Measurements from ENCODE around the gene STPG3. TPM values are rescaled to one million over a fixed set of nuclear protein-coding genes. Genes with fewer than 3 reads are reported as not detected.

Gene STPG3
- total RNA-seq, 1 donor from 2014 or later = not detected

GRCh38 chr9:137273095-137273490 lies 22.0 kb downstream of the STPG3 start:
- H3K9me3 ChIP-seq = no peaks in the 10 kb centered on the region
- intact Hi-C loops (cut with DNase I) = no loop called here
- no peaks in the 10 kb centered on the region for H3K27me3 ChIP-seq
- peaks cover 23% of the 10 kb centered on the region for H3K36me3 ChIP-seq
- peaks cover 55% of the 10 kb centered on the region for H3K4me1 ChIP-seq
- ATAC-seq (no peak), DNase-seq (peak; percentile 62)
- no peak overlapping the region for H3K4me3 ChIP-seq
- no peak for TF ChIP-seq CTCF (IDR thresholded peaks at IDR 0.05)
- H3K27ac ChIP-seq = peak overlapping the region; percentile 17

DNA sequence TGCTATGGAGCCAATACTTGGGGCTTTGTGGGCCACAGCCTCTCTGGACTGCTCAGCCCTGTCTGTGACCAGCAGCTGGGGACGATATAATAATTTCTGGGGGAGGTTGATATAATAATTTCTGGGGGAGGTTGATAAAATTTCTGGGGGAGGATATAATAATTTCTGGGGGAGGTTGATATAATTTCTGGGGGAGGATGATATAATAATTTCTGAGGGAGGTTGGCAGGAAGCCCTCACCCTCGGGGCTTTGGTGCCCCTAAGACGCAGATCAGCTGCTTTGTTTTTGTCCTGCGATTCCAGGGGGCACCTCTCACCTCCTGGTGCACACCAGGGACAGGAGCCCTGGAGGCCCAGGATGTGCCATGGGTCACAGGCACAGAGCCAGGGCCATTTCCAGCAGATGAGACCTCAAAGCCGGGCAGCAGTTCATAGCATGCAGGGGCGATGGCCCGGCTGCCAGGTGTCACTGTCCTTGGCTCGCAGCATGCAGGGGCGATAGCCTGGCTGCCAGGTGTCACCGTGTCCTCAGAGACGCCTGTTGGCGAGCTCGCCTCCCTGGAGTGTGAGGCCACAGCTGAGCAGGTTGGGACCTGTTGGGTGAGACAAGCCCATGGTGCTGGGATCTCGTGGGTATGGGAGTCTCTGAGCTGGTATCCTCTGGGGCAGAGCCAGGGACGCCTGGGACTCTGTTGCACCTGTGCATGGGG lies 22.7 kb downstream of the STPG3 start:
- no peak for TF ChIP-seq CTCF (IDR thresholded peaks at IDR 0.05)
- intact Hi-C loops (cut with DNase I) = no loop called here
- ATAC-seq (no peak), DNase-seq (peak; percentile 65)
- H3K9me3 ChIP-seq = no peaks in the 10 kb centered on the region
- no peak overlapping the region for H3K4me3 ChIP-seq
- H3K27ac ChIP-seq = peak overlapping the region; percentile 60
- peaks cover 48% of the 10 kb centered on the region for H3K4me1 ChIP-seq
- H3K27me3 ChIP-seq = no peaks in the 10 kb centered on the region
- H3K36me3 ChIP-seq = peaks cover 22% of the 10 kb centered on the region

DNA sequence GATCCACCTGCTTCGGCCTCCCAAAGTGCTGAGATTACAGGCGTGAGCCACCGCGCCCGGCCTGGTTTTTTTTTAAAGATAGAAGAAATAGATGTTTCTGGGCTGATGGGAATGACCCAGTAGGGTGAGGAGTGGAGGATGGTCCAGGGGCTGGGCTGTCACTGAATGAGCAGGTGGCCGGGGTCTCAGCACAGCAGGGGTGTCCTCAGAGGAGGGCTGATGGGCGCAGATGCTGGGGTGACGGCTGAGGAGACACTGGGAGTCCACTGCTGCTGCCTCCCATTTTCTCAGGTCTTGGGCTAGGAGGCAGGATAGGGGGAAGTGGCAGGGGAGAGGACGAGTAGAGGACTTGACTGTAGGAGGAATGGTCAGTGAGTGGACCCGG lies 24.1 kb downstream of the STPG3 start:
- intact Hi-C loops (cut with DNase I) = no loop called here
- peak overlapping the region; percentile 95 for H3K27ac ChIP-seq
- no peak for DNase-seq
- no peak overlapping the region for H3K4me3 ChIP-seq
- no peaks in the 10 kb centered on the region for H3K27me3 ChIP-seq
- peaks cover 28% of the 10 kb centered on the region for H3K36me3 ChIP-seq
- peaks cover 34% of the 10 kb centered on the region for H3K4me1 ChIP-seq
- TF ChIP-seq CTCF (IDR thresholded peaks at IDR 0.05) = no peak
- no peaks in the 10 kb centered on the region for H3K9me3 ChIP-seq
- no peak for ATAC-seq

GRCh38 chr9:137275588-137276472 lies 24.7 kb downstream of the STPG3 start:
- Histone ChIP-seq H3K27ac (peak overlapping the region; percentile 95), H3K27me3 (no peaks in the 10 kb centered on the region), H3K4me3 (no peak overlapping the region), H3K36me3 (peaks cover 34% of the 10 kb centered on the region), H3K9me3 (no peaks in the 10 kb centered on the region), H3K4me1 (peaks cover 34% of the 10 kb centered on the region)
- DNase-seq (peak; percentile 68), ATAC-seq (no peak)
- TF ChIP-seq CTCF (IDR thresholded peaks at IDR 0.05) = no peak
- intact Hi-C loops (cut with DNase I) = no loop called here

DNA sequence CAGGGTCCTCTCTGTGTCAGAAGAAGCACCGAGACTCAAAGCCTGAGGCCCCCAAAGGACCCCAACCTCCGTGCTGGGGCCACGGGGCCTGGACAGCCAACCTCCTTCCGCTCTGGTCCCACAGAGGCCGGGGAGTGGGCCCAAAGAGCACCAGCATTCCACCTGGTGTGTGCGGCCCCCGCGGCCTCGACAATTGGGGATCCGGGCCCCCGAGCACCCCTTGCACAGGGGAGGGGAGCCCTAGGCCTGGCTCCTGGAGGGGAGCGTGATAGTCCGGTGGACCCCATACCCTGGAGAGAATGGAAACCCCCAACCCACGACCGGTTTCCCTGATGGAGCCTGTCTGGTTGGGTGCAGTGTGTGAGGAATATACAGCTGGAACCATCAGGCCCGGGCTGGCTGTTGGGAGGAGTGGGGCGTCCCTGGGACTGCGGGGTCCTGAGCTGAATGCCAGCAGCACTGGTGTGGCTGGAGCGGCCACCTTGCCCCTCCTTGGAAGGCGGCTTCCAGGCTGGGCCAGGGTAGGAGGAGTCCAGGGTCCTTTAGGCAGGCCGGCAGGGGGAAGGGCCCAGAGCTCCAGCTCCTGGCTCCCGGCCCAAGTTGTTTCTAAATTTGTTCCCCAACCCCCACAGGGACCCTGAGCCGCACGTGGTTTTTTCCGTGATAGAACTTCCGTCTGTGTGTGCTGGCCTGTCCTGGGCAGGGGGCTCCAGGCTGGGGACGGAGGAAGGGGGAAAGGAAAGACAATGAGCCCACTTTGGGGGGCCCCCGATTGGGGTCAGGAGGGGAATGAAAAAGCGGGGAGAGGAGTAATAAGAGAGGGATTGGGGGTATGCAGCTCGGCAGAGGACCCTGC lies 25.6 kb downstream of the STPG3 start:
- peak; percentile 55 for ATAC-seq

More for the DNA sequence above, 25.6 kb downstream of the STPG3 start:
- DNase-seq = peak; percentile 91
- H3K27me3 ChIP-seq = no peaks in the 10 kb centered on the region
- no peaks in the 10 kb centered on the region for H3K9me3 ChIP-seq
- no peak for TF ChIP-seq CTCF (IDR thresholded peaks at IDR 0.05)
- peak overlapping the region; percentile 77 for H3K4me3 ChIP-seq
- H3K4me1 ChIP-seq = peaks cover 34% of the 10 kb centered on the region
- peaks cover 35% of the 10 kb centered on the region for H3K36me3 ChIP-seq
- intact Hi-C loops (cut with DNase I) = no loop called here
- peak overlapping the region; percentile 95 for H3K27ac ChIP-seq

Measured in upper lobe of right lung (tissue), 1 donor.